SK-N-MC (cell line): ENCODE data around the gene SMYD1.
A peak's percentile ranks its signal among the peaks of the same experiment; 100 is the strongest.

Experiments
- DNase-seq: peaks from one replicate; pipeline ENCODE4 v3.0.0-alpha.2; 2011; ENCODE audit warnings: low read depth, low spot score
- H3K27ac ChIP-seq: fragments of 200-600 bp; sonication (generic); 2 replicates; pipeline ENCODE4 v1.5.1; 2016; ENCODE audit warnings: mixed run types
- H3K36me3 ChIP-seq: fragments of 200-600 bp; sonication (generic); 2 replicates; pipeline ENCODE4 v1.6.1; 2017; ENCODE audit warnings: antibody characterized with exemption, low read length, mixed read lengths; ENCODE audit not compliant: insufficient read depth
- H3K4me3 ChIP-seq: fragments of 200-600 bp; sonication (generic); 2 replicates; pipeline ENCODE4 v1.5.1; 2016
- H3K9ac ChIP-seq: fragments of 200-600 bp; sonication (generic); 2 replicates; pipeline ENCODE4 v1.8.0; 2017; ENCODE audit warnings: mixed run types, mixed read lengths; ENCODE audit not compliant: insufficient read length
- H3K9me3 ChIP-seq: fragments of 200-600 bp; sonication (generic); 2 replicates; pipeline ENCODE4 v1.6.1; 2017; ENCODE audit warnings: low read depth, mild to moderate bottlenecking, antibody characterized with exemption, low read length, moderate library complexity, mixed read lengths
- EZH2 ChIP-seq: fragments of 200-600 bp; sonication (generic); IDR thresholded peaks from one replicate; pipeline ENCODE4 v1.6.1; 2017; ENCODE audit warnings: antibody characterized with exemption
- FOXP2 ChIP-seq: optimal IDR thresholded peaks from 2 replicates; pipeline ENCODE3; 2011; ENCODE audit warnings: mild to moderate bottlenecking, moderate library complexity; ENCODE audit not compliant: insufficient read depth; ENCODE audit errors: extremely low read length, control extremely low read depth
- POLR2AphosphoS5 ChIP-seq: IDR thresholded peaks from 2 replicates; pipeline ENCODE4 v1.6.1; 2012; ENCODE audit warnings: mild to moderate bottlenecking, low read depth, low read length, borderline replicate concordance

SMYD1 gene

DNA sequence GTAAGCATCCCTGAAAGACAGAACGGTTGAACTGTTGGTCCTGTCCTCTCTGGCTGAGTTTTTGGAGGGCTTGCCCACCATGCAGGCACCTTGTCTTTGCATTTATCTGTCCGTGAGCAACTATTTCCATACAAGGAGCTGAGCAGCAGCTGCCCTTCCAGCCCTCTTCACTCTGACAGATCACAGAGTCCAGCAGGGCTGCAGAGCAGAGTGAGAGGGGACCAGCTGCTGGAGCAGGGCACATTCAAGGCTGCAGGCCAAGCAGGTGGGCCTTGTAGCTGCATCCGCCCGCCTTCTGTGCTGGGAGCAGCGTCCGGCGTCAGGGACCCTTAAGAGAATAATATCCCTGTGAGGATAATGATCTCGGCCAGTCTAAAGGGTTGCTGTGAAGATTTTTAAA, 9.5 kb downstream of the SMYD1 start:
- TF ChIP-seq POLR2AphosphoS5, result no peak
- TF ChIP-seq EZH2, result no peak
- TF ChIP-seq FOXP2, result no peak
- Histone ChIP-seq H3K36me3 (no peaks in the 10 kb centered on the region), H3K9me3 (no peaks in the 10 kb centered on the region), H3K27ac (no peak overlapping the region), H3K4me3 (no peak overlapping the region), H3K9ac (no peak overlapping the region)
- no peak for DNase-seq

DNA sequence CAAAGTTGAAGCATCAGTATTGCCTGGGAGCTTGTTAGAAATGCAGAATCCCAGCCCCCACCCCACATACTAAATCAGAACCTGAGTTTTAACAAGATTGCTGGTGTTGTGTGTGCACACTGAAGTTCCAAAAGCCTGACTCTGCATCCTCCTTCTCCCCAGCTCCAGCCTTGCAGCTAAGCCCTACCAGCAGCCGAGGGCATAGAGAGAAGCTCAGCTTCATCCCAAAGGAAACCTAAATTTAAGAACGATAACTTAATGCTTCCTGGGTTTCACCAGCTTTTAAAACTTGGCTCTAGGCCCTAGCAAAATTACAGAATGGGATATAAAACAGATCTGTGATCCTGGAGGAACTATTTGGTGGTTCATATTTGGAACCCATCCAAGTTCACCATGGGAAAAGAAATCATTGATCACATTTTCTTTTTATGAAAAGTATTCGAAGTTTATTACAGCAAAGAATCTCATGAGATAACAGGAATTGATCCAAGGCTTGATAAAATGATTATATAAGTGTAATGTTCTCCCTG, 11.1 kb downstream of the SMYD1 start:
- DNase-seq, result peak; percentile 12
- no peaks in the 10 kb centered on the region for H3K9me3 ChIP-seq
- H3K4me3 ChIP-seq, result 0 out of 2 replicates have a peak overlapping the region, but pooled peaks have one; percentile 1
- TF ChIP-seq POLR2AphosphoS5, result no peak
- TF ChIP-seq EZH2, result no peak
- no peak for TF ChIP-seq FOXP2
- no peak overlapping the region for H3K27ac ChIP-seq
- no peak overlapping the region for H3K9ac ChIP-seq
- H3K36me3 ChIP-seq, result no peaks in the 10 kb centered on the region

DNA sequence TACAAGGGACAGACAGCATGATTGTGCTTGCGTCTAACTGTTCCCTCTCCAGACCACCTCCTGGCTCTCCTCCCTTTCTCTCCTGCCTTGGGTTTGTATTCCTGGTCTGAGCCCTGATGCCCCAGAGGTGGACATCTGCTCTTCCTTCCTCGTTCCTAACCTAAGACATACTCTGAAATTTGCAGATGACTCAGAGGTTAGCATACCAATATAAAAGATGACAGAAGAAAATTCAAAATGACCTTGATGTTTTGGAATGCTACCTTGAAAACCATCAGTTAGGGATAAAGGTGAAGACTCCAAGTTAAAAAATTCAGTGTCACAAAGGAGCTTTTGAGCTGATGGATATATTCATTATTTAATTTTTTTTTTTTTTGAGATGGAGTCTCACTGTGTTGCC, 12.9 kb downstream of the SMYD1 start:
- no peak for TF ChIP-seq EZH2
- TF ChIP-seq POLR2AphosphoS5, result no peak
- no peak for TF ChIP-seq FOXP2
- Histone ChIP-seq H3K4me3 (no peak overlapping the region), H3K27ac (no peak overlapping the region), H3K36me3 (no peaks in the 10 kb centered on the region), H3K9me3 (no peaks in the 10 kb centered on the region), H3K9ac (no peak overlapping the region)
- DNase-seq, result no peak

- H3K9me3 ChIP-seq, result no peaks in the 10 kb centered on the region
- no peaks in the 10 kb centered on the region for H3K36me3 ChIP-seq
- DNase-seq, result no peak
- no peak overlapping the region for H3K4me3 ChIP-seq
- no peak overlapping the region for H3K27ac ChIP-seq
- H3K9ac ChIP-seq, result no peak overlapping the region
- TF ChIP-seq FOXP2 (no peak), POLR2AphosphoS5 (no peak), EZH2 (no peak)
Observed at GRCh38 chr2:88081924-88082608, 14.4 kb downstream of the SMYD1 start.

GRCh38 chr2:88082781-88083180, 15.2 kb downstream of the SMYD1 start:
- H3K27ac ChIP-seq, result no peak overlapping the region
- DNase-seq, result no peak
- no peak overlapping the region for H3K4me3 ChIP-seq
- H3K9ac ChIP-seq, result no peak overlapping the region
- no peaks in the 10 kb centered on the region for H3K9me3 ChIP-seq
- no peaks in the 10 kb centered on the region for H3K36me3 ChIP-seq
- TF ChIP-seq EZH2 (no peak), POLR2AphosphoS5 (no peak), FOXP2 (no peak)

- TF ChIP-seq POLR2AphosphoS5 (no peak), EZH2 (no peak), FOXP2 (no peak)
- no peak overlapping the region for H3K27ac ChIP-seq
- H3K4me3 ChIP-seq, result no peak overlapping the region
- no peak for DNase-seq
- H3K36me3 ChIP-seq, result no peaks in the 10 kb centered on the region
- no peaks in the 10 kb centered on the region for H3K9me3 ChIP-seq
- no peak overlapping the region for H3K9ac ChIP-seq
Observed at GRCh38 chr2:88085099-88085498, 17.5 kb downstream of the SMYD1 start.

GRCh38 chr2:88085602-88086001, 18.0 kb downstream of the SMYD1 start:
- H3K9ac ChIP-seq, result no peak overlapping the region
- H3K36me3 ChIP-seq, result no peaks in the 10 kb centered on the region
- DNase-seq, result no peak
- no peaks in the 10 kb centered on the region for H3K9me3 ChIP-seq
- H3K27ac ChIP-seq, result no peak overlapping the region
- TF ChIP-seq FOXP2, result no peak
- TF ChIP-seq POLR2AphosphoS5, result no peak
- no peak for TF ChIP-seq EZH2
- H3K4me3 ChIP-seq, result no peak overlapping the region

GRCh38 chr2:88086401-88086800, 18.8 kb downstream of the SMYD1 start:
- H3K9me3 ChIP-seq, result no peaks in the 10 kb centered on the region
- H3K27ac ChIP-seq, result no peak overlapping the region
- no peak overlapping the region for H3K9ac ChIP-seq
- H3K4me3 ChIP-seq, result no peak overlapping the region
- TF ChIP-seq EZH2, result no peak
- no peak for TF ChIP-seq FOXP2
- no peak for TF ChIP-seq POLR2AphosphoS5
- no peak for DNase-seq
- H3K36me3 ChIP-seq, result no peaks in the 10 kb centered on the region
